NCI-H1048 (cell line): ENCODE measurements around the gene PLD5.
"Not testable (repeated sequence)": the region's sequence is repeated elsewhere in the genome, so short reads cannot be mapped to it uniquely, and the experiment has no call there.

Experiments used
- DNase-seq: peaks from one replicate; lab custom pipeline; 2025; lab: John Stamatoyannopoulos, UW

The PLD5 gene

DNA sequence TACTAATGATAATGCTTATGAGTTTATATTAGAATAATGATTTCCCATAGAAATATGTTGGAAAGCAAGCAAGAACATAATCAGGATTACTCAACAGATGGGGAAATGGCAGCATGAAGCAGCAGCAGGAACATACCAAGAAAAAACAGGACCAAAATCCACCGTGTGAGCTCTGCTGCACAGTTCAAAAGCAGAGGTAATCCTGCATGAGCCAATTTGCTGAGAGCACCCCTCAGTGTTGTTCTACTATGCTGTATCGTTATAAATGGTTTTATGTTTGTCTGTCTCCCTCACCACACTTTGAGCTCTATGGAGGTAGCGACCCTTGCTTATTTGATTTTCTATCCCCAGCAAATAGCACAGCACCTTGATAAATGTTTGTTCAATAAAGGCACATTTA is 246.1 kb downstream of the PLD5 start:
- not testable (repeated sequence) for DNase-seq

DNA sequence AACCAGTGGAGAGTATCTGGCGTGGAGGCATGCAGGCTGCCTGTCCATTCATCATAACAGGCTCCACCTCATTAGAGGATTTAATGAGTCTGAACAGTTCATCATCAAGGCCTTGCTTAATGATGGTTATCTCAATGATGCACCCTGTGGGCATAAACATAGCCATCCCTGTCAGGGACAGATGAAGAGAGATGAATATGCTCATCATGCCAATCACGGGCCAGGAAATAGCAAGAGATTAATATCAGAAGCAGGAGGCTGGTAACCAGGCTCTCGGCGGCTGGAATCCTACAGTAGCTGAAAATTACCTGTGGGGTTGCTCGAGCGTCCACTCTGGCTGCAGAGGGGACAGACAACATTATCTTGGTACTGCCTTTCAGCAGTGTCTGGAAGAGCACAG is 247.7 kb downstream of the PLD5 start:
- DNase-seq: not testable (repeated sequence)

DNA sequence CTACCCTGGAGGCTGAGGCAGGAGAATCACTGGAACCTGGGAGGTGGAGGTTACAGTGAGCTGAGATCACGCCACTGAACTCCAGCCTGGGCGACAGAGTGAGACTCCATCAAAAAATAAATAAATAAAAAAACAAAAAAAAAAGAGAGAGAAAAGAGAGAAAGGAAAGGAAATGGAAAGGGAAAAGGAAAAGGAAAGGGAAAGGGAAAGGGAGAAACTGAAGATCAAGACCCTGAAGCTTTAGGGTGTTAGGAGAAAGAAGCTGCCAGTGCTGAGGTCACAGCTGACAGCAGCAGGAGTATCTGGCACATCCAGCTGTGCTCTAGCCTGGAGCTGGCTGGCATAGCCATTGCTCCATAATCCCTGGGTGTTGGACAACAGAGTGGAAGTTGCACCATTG is 257.5 kb downstream of the PLD5 start:
- DNase-seq: not testable (repeated sequence)

DNA sequence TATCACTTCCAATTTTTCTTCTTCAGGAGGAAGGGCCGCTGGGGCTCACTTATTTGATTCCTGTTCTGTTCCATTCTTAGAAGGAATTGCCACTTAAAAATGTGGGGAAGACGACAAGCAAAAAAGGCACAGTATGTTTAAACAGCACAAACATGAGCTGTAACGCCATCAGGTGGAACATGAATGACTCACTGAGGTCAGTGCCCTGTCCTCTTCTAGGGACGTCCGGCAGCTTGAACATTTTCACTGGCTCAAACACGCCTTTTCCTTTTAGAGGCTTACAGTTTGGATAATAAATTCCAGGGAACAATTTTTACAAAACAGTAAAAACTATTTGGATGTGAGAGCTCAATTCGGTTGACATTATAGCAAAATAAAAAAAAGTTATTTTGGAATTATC is 260.1 kb downstream of the PLD5 start:
- DNase-seq: not testable (repeated sequence)

DNA sequence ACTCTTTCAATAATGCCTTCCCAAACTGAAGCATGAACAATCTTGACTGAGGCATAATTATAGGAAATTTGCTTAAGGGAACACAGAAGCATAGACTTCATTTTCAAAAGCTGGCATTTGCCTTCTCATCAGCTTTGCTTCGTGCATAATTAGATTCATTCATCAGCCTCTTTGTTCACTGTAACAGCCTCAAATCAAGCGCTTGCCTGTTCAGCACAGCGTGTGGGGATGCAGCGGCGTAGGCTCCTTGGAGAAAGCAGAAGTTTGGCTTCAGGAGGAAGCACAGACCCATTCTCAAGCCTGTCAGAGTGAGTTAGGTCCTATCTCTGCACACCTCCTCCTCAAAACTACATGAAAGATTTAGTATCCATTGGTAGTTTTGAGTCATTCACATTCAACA is 279.2 kb downstream of the PLD5 start:
- DNase-seq: no peak

DNA sequence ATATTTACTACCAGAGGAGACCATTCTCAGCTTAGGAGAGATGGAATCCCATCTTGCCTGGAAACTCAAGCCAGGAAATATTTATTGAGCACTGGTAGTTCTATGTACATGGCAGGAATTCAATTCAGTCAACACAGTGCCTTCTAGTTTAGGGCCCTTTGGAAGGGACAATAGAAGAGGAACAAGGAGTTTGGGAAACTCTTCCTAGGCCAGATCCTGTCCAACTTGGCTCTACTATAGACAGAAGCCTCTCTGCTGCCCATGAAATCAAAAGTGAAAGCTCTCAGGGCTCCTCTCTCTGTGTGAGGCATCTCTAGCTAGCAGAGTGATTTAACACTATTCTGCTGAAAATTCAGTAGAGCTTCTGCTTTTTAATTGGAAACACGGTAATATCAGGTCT is 281.0 kb downstream of the PLD5 start:
- DNase-seq: no peak

DNA sequence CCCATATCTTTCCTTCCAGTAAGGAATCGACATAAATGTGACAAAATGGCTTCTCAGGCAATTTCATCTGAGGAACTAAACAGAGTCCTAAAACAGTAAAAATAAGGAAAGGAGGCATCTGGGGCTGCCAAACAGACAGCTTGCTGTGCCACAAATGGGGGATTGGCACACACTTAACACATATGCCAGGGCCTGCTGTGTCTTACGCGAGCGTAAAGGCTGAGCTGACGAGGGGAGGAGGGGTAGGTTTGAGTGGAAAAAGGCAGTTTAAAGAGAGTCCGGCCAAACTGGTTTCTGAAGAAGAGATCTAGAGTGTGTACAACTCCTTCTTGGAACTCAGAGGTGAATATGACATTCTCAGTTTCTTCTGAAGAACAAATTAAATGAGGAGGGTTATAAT is 281.5 kb downstream of the PLD5 start:
- no peak for DNase-seq

DNA sequence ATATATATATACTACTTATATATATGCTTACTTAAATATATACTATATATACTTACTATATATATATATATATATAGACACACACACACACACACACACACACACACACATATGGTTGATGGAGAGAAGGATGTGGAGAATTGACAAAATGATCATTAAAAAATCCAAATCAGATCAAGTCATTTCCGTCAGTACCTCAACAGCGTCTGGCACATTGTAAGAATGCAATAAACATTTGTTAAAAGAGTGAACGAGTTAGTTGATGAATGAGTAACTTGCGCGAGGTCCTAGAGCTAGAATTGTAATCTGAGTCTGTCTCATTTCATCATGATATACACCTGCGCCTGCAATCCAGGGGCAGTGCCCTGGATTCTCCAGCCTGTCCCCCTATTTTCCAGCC is 282.6 kb downstream of the PLD5 start:
- DNase-seq: no peak

DNA sequence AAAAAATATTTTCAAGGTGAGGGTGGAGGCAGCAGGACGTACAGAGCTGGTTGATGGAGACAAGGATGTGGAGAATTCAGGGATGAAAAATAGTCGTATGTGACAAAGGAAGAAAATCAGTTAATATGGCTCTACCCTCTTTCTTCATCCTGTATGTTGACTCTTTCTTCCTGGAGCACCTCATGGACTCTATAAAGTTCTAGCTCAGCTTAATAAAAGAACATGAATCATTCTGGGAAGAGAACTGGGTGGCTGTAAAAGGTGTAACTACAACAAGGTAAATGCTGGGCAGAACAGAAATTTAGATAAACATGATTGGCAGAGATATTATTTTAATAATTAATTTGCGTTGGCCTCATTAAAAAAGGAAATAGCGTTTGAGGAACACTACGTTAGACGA is 283.8 kb downstream of the PLD5 start:
- no peak for DNase-seq

DNA sequence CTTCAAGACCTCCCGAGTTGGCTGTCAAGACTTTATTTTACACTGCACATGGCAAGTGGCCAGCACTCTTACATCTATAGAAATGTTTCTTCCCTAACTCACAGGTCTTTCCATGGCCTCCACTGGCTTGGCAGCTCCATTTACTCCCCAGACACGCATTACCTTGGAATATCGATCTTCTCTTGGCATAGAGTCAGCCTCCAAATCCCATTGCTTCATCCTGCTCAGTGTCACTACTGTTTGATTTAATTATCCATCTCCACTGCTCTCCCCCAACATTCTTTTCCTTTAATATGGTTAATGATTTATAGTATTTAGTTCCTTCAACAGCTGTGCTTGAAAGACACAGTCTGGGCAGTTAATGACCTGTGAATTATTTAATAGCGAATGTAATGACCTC is 284.4 kb downstream of the PLD5 start:
- DNase-seq: no peak

DNA sequence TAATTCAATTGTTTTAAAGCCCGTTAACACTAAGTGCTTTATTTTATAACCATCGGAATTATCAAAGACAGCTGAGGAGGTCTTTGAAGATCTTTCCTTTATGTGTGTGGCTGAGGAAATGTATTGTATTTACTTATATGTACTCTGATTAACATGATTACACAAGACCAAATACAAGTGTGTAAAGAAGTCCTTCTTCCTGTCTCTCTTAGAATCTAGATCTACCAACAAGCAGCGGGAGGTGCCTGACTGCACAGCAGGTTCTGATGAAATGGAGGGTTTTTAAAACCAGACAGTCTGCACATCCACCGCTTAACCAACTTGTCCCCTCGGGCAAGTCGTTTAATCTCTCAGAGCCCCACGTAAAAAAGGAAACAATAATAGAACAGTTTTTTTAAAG is 285.1 kb downstream of the PLD5 start:
- no peak for DNase-seq

DNA sequence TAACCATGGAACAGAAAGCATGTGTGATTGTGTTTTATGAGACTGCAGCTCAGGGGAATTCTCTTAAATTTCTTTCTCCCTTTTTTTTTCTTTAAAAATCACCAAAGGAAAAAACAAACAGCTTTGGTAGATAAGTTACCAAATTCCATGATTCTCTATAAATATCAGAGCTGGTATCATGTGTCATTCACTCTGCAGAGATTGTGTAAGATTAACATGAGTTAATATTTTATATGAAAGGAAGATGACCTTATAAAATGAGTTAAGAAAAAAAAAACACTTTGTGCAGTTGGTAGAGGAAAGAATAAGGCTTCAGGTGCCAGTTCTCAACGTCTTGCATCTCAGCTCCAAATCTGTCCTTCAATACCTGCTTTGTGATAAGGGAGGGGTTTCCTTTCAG is 287.4 kb downstream of the PLD5 start:
- DNase-seq: no peak

DNA sequence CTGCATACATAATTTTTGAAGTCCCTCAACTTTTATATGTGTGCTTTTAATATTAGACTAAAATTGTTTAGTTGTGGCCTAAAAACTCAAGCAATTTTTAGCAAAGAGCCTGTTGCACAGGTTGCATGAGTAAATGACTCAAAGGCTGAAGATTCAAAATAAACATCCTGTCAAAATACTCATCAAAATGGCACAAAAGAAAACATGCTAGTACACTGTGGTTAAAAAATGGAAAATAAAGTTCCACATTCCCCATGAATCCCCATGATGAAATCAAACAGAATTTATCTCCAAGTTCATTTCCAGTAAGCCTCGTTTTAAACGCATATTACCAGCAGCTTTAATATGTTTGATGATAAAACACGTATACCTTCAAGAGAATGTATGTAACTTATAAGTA is 295.5 kb downstream of the PLD5 start:
- DNase-seq: no peak

DNA sequence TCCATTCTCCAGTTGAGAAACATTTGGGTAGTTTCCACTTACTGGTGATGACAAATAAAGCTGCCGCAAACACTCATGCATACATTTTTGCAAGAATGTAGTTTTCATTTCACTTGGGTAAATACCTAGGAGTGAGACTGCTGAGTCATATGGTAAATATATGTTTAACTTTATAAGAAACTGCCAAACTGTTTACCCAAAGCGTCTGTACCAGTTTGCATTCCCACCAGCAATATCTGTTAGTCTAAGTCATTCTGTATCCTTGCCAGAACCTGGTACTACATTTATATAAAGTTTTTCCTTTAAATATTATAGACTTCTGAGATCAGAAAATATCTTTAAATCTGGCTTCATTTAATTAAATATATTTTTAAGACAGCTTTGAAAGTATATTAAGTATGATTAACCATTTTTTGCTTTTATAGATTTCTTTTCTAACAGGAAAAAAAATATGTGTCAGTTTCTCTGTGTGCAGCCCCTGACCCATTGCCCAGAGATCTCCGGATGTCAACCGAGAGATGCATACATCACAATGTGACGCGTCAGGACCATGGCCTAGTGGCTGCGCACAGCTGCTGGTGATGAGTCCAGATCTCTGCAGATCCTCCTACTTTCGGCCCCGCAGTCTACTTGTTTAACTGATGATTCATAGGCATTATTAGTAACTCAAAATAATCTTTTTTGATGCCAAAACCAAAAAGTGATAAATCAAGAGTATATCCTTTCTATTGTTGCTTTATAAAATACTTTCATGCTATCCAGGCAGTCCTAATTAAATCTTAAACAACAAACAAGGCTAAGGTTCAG is 298.5 kb downstream of the PLD5 start:
- no peak for DNase-seq

DNA sequence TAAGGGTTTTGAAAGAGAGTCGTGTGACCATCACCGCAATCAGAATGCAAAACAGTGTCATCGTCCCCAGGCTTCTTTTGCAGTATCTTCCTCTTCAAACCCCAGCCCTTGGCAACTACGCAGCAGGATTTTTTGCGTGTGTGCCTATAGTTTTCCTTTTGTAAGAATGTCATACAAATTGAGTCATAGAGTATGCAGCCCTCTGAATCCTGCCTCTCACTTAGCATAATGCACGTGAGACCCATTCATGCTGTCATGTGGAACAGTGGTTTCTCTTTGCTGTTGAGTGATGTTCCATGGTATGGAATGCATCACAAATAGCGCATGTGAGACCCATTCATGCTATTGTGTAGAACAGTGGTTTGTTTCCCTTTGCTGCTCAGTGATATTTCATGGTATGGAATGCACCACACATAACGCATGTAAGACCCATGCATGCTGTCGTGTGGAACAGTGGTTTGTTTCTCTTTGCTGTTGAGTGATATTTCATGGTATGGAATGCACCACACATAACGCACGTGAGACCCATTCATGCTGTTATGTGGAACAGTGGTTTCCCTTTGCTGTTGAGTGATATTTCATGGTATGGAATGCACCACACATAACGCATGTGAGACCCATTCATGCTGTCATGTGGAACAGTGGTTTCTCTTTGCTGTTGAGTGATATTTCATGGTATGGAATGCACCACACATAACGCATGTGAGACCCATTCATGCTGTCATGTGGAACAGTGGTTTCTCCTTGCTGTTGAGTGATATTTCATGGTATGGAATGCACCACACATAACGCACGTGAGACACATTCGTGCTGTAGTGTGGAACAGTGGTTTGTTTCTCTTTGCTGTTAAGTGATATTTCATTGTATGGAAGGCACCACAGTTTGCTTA is 299.4 kb downstream of the PLD5 start:
- not testable (repeated sequence) for DNase-seq

DNA sequence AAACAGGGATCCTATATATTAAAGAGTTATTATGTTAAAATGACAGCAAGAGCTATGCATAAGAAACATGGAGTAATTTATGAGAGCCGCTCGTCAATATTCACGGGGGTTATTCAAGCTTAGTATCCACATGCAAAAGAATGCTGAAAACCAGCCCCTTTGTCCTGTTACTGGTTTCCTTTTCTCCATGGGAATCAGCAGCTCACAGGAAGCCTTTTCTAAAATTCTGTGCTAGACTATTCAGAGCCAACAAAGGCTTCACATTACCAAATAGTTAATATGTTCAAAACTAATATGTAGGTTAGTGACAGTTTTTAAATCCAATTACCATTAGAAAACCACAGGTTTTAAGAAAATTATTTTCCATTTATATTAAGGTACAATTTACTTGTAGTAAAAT is 300.0 kb downstream of the PLD5 start:
- no peak for DNase-seq

DNA sequence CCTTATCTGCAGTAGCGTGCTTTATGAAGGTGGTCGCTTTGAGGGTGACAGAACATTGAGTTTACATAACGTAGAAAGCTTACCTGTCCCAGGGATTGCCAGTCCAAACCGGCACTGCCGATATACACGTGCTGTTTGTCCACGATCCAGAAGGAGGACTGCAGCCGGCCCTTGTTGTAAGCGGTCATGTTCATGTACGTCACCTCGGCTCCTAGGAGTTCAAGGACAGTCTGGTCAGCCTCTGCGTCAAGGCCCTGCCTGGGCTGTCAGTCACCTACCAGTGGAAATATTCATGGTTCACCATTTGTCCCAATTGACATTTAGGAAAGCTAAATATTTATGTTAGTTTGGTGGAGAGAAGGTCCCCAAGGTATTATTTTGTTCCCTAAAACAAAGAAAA is 304.6 kb downstream of the PLD5 start:
- DNase-seq: no peak

DNA sequence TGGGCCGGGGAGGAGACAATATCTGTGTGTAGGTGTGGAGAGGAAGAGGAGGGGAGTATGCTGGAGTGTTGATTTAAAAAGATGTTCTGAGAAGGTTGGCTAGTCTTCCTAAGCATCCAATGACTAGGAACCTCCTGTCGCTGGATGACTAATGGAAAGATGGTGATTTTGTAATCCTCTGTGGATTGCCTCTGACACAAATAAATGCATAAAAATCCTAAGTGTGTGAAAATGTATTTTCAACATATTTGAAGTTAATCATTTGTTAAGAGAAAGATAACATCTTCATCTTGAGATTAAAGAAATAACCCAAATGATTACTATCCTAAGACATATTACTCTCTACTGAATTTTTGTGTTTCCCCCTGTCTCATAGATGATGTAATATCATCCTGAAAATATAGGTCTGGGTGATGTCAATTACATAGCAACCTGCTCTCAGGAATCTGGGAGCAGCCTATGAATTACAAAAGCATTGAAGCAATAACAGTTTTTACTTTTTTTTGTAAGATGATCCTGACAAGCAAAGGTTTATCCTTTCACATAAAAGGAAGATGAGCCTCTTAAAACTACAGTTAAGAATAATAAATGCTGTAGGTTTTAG is 305.1 kb downstream of the PLD5 start:
- no peak for DNase-seq

DNA sequence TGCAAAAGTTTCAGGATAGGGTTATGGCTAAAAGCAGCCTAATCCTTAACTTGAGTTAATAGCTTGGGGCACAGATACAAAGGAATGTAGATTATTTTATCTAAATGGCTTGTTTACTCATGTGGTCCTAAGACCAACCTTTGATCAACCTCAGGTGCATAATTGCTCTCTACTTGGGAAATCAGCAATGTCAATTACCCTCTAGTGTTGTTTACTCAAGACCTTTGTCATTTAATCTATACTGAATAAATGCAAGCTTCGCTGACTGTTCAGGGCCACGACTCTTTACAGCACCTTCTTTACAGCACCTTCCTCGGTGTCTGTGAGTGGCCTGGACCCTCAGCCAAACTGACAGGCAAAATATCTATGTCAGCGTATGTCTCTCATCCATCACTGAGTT is 308.1 kb downstream of the PLD5 start:
- no peak for DNase-seq

DNA sequence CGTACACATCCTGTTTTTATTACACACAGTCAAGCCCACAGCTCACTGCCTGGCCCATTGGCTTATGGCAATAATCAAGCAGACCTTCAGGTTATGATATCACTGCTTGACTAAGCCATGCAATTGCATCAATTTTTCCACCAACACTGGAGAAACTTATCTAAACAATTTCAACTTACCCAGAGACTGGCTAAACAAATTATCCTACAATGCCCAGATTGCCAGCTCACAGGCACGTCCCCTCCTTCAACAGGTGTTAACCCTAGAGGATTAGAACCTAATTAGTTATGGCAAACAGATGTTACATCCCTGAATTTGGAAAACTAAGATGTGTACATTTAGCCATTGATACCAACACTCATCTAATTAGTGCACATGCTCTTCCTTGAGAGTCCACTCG is 310.0 kb downstream of the PLD5 start:
- DNase-seq: not testable (repeated sequence)

DNA sequence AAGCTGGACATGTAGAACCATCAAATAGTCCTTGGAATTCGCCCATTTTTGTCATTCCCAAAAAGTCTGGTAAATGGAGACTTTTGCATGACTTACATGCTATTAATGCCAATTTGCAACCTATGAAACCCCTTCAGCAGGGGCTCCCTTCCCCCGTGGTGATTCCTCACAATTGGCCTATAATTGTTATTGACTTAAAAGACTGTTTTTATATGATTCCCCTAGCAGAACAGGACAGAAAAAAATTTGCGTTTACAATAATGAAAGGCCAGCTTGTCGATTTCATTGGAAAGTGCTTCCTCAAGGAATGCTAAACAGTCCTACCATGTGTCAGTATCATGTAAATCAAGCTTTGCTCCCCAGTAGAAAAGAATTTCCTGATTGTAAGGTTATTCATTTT is 311.5 kb downstream of the PLD5 start:
- DNase-seq: not testable (repeated sequence)

DNA sequence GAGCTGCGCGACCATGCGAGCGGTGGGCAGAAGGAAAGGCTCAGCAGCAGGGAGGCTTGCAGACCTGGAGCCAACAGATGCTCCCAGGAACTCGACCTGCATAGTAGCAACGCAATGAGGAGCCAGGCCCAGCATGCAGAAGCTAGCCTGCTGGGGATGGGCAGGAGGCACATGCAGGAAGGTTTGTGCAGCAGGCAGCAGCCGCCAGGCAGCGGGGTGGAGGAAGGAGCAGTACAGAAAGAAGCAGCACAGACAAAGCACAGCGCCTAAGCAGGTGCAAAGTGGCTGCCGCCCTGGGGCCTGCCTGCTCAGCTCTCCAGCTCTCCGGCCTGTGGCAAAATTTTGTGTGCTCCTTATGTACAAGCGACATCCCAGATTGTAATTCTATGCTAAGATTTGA is 312.1 kb downstream of the PLD5 start:
- no peak for DNase-seq
